Lung (tissue), 12 donors: ENCODE measurements around the gene GALNS. TPM values are rescaled to one million over a fixed set of nuclear protein-coding genes. Genes with fewer than 3 reads are reported as not detected.
"Not testable (repeated sequence)": the region's sequence is repeated elsewhere in the genome, so short reads cannot be mapped to it uniquely, and the experiment has no call there.

Experiments
- ATAC-seq: fragments of 200-7000 bp; cut with Tn5 transposase; one replicate; pipeline ENCODE4 v1.9.1; 2020; ENCODE audit warnings: moderate number of reproducible peaks; ENCODE audit not compliant: insufficient read depth, low FRiP score
- DNase-seq, 3 donors: peaks; one replicate each; pipeline ENCODE4 v3.0.0-alpha.2; 2013 to 2017
- H3K27ac ChIP-seq, 2 donors: one replicate each; pipeline ENCODE4 v1.5.1; 2013; ENCODE audit warnings: mild to moderate bottlenecking in 2 of 2, moderate library complexity in 2 of 2, control low read depth in 1 of 2, inconsistent platforms in 1 of 2, low read depth in 1 of 2, low read length in 1 of 2
- H3K27me3 ChIP-seq, 3 donors: one replicate each; pipeline ENCODE4 v1.5.1; 2013; ENCODE audit warnings: low read length in 2 of 3; ENCODE audit not compliant: control insufficient read depth in 3 of 3, insufficient read depth in 3 of 3
- H3K36me3 ChIP-seq, 4 donors: one replicate each; pipeline ENCODE4 v1.5.1; 2013; ENCODE audit warnings: low read length in 4 of 4, mild to moderate bottlenecking in 1 of 4, moderate library complexity in 1 of 4; ENCODE audit not compliant: control insufficient read depth in 4 of 4, insufficient read depth in 4 of 4
- H3K4me1 ChIP-seq, 5 donors: one replicate each; pipeline ENCODE4 v1.5.1; 2013; ENCODE audit warnings: low read length in 5 of 5, mild to moderate bottlenecking in 2 of 5, moderate library complexity in 1 of 5; ENCODE audit not compliant: control insufficient read depth in 5 of 5, insufficient read depth in 5 of 5
- H3K4me3 ChIP-seq: one replicate; pipeline ENCODE4 v1.5.1; 2013; ENCODE audit warnings: mild to moderate bottlenecking, control low read depth, moderate library complexity
- H3K9ac ChIP-seq, 2 donors: one replicate each; pipeline ENCODE4 v1.5.1; 2013; ENCODE audit warnings: low read length in 2 of 2, control low read depth in 1 of 2; ENCODE audit not compliant: insufficient read depth in 1 of 2
- H3K9me3 ChIP-seq, 4 donors: one replicate each; pipeline ENCODE4 v1.5.1; 2013; ENCODE audit warnings: low read length in 3 of 4, mild to moderate bottlenecking in 1 of 4, moderate library complexity in 1 of 4; ENCODE audit not compliant: control insufficient read depth in 4 of 4, insufficient read depth in 3 of 4
- CTCF ChIP-seq: IDR thresholded peaks from 2 replicates; pipeline ENCODE4 v1.5.1; 2012; ENCODE audit warnings: mild to moderate bottlenecking; ENCODE audit errors: control extremely low read depth, extremely low read depth
- WGBS, 2 donors: extraction: QIAGEN DNeasy Blood & Tissue Kit; methylation state at CpG; one replicate each; pipeline ENCODE4 v1.1.7; 2013; 5-methylcytosine and 5-hydroxymethylcytosine counted together
- polyA plus RNA-seq, 2 donors: library from polyadenylated mRNA; stranded (reverse); fragments of 200-250 nt; gene quantifications; one replicate each; pipeline ENCODE4 v1.2.1, GENCODE V29; 2013
- total RNA-seq, 2 donors: library from RNA; depleted of rRNA in 1 of 2; stranded (reverse); fragments of >200 nt in 1 of 2; gene quantifications; one replicate each; pipeline ENCODE4 v1.2.1, GENCODE V29; 2014 to 2021
- donor health status: control.
- donor health status: control.
- donor health status: Bipolar disorder and iron deficiency.
- donor health status: healthy.
- donor health status: DM: yes; HTN: yes; CAD: no.

The GALNS gene
- total and polyA plus RNA-seq, 4 donors = 21.4 to 61.9 (median 30.3) TPM

- TF ChIP-seq CTCF = no peak
- peak overlapping the region in 1 of 2 donors; percentile 23 for H3K27ac ChIP-seq
- no peak overlapping the region for H3K4me3 ChIP-seq
These were observed 66.2 kb downstream of the GALNS start for GRCh38 chr16:88790312-88791211.

DNA sequence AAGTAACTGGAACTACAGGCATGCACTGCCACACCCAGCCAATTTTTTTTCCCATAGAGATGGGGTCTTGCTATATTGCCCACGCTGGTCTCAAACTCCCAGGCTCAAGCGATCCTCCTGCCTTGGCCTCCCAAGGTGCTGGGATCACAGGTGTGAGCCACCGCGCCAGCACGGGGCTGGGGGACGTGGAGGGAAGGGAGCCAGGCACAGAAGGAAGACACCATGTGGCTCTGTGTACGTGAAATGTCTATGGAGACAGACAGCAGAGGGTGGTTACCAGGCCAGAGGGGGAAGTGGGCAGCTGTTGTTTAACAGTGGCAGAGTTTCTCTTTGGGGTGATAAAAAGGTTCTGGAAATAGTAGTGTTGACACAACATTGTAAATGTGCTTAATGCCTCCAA is 67.2 kb downstream of the GALNS start:
- Histone ChIP-seq H3K27me3 (peaks cover 0 to 3% (median 0%) of the 10 kb centered on the region in 3 donors), H3K4me3 (no peak overlapping the region), H3K9ac (no peak overlapping the region), H3K9me3 (no peaks in the 10 kb centered on the region), H3K4me1 (no peaks in the 10 kb centered on the region), H3K27ac (no peak overlapping the region), H3K36me3 (no peaks in the 10 kb centered on the region)
- TF ChIP-seq CTCF = no peak
- 55 to 56% methylated on average over 7 of the region's 7 CpGs for WGBS, 2 donors
- no peak for DNase-seq
- no peak for ATAC-seq

More at GRCh38 chr16:88790312-88791211, 66.2 kb downstream of the GALNS start:
- ATAC-seq = no peak
- Histone ChIP-seq H3K9ac (no peak overlapping the region), H3K4me1 (no peaks in the 10 kb centered on the region), H3K9me3 (no peaks in the 10 kb centered on the region), H3K27me3 (peaks cover 0 to 3% (median 0%) of the 10 kb centered on the region in 3 donors), H3K36me3 (no peaks in the 10 kb centered on the region)
- 18 to 25% methylated on average over 24 of the region's 24 CpGs for WGBS, 2 donors
- DNase-seq = no peak

DNA sequence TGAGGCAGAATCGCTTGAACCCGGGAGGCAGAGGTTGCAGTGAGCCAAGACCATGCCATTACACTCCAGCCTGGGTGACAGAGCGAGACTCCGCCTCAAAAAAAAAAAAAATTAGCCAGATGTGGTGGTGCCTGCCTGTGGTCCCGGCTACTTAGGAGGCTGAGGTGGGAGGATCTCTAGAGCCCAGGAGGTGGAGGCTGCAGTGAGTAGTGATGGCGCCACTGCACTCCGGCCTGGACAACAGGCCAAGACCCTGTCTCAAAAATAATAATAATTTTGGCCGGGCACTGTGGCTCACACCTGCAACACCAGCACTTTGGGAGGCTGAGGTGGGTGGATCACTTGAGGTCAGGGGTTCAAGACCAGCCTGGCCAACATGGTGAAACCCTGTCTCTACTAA is 68.0 kb downstream of the GALNS start:
- H3K27me3 ChIP-seq, DNase-seq, H3K27ac ChIP-seq, ATAC-seq, H3K4me3 ChIP-seq, H3K4me1 ChIP-seq, H3K9ac ChIP-seq, H3K9me3 ChIP-seq, H3K36me3 ChIP-seq: not testable (repeated sequence)
- 96 to 98% methylated on average over 8 of the region's 8 CpGs for WGBS, 2 donors

- Histone ChIP-seq H3K27ac (no peak overlapping the region), H3K36me3 (no peaks in the 10 kb centered on the region), H3K4me3 (no peak overlapping the region), H3K9me3 (no peaks in the 10 kb centered on the region), H3K4me1 (peaks cover 0 to 11% (median 0%) of the 10 kb centered on the region in 5 donors), H3K27me3 (peaks cover 0 to 3% (median 0%) of the 10 kb centered on the region in 3 donors), H3K9ac (no peak overlapping the region)
- WGBS, 2 donors = 92% methylated on average over 11 of the region's 11 CpGs
- no peak for TF ChIP-seq CTCF
- DNase-seq (no peak), ATAC-seq (no peak)
These were observed 69.0 kb downstream of the GALNS start for GRCh38 chr16:88787579-88788314.
